ACC112 (cell line): ENCODE data around the gene NAT16.
"Not testable (repeated sequence)": the region's sequence is repeated elsewhere in the genome, so short reads cannot be mapped to it uniquely, and the experiment has no call there.

Source experiments
- H2AFZ ChIP-seq: fragments of 200-600 bp; sonication (generic); one replicate; pipeline ENCODE4 v1.6.0; 2017; ENCODE audit warnings: antibody characterized with exemption, low read length; ENCODE audit not compliant: unreplicated experiment
- H3K27ac ChIP-seq: fragments of 200-600 bp; sonication (generic); 2 replicates; pipeline ENCODE4 v1.5.1; 2014; ENCODE audit warnings: low read depth, mild to moderate bottlenecking, antibody characterized with exemption, low read length, moderate library complexity
- H3K27me3 ChIP-seq: fragments of 200-600 bp; sonication (generic); 2 replicates; pipeline ENCODE4 v1.6.1; 2014; ENCODE audit warnings: mild to moderate bottlenecking, antibody characterized with exemption, low read length, moderate library complexity, mixed read lengths; ENCODE audit not compliant: insufficient read depth
- H3K36me3 ChIP-seq: fragments of 200-600 bp; sonication (generic); 2 replicates; pipeline ENCODE4 v1.6.1; 2016; ENCODE audit warnings: mild to moderate bottlenecking, antibody characterized with exemption, low read length, moderate library complexity, mixed read lengths; ENCODE audit not compliant: insufficient read depth
- H3K4me1 ChIP-seq: fragments of 200-600 bp; sonication (generic); one replicate; pipeline ENCODE4 v1.6.1; 2016; ENCODE audit warnings: low read length, mixed read lengths; ENCODE audit not compliant: insufficient read depth, unreplicated experiment, control insufficient read depth
- H3K4me3 ChIP-seq: fragments of 200-600 bp; sonication (generic); 2 replicates; pipeline ENCODE4 v1.5.1; 2014; ENCODE audit warnings: mild to moderate bottlenecking, low read depth, low read length
- H3K79me2 ChIP-seq: fragments of 200-600 bp; sonication (generic); one replicate; pipeline ENCODE4 v1.6.0; 2016; ENCODE audit warnings: low read length; ENCODE audit not compliant: control insufficient read depth, unreplicated experiment, insufficient read depth

NAT16 gene

DNA sequence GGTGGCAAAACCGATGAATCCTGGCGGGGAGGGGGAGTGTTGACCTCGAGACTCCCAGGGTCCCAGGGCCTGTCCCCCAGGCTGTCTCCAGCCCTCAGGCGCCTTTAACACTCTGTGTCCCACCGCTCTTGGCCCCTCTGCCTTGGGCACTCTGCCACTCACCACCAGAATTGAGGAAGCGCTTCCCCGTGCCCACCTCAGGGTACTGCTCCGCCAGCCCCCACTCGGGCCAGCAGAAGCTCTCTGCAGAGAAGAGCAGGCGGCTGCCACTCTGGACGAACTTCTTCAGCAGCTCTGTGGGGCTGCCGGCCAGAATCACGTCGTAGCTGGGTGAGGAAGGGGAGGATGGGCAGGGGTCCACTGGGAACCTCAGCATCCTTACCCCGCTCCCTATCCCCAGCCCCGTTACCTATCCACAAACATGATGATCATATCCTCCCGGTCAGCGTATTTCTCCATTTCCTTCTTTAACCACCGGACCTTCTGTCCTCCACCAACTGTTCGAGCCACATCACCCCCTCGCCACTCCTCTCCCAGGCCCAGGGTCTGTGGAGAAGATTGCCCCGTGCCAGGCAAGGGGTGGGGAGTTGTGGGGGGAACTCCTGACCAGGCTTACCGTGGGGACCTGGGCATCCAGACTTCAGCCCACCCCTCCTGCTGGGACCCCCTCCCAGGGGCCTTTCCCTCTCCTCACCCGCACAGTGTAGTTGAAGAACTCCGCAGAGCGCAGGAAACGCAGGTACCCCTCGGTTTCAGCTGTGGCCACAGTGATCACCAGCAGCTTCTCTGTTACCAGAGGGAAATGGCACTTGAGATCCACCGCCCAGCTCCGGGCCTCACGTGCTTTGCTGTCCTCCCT is 36.1 kb upstream of the NAT16 start:
- H3K27ac ChIP-seq = no peak overlapping the region
- H3K4me1 ChIP-seq = peaks cover 8% of the 10 kb centered on the region
- H3K4me3 ChIP-seq = peak overlapping the region; percentile 95
- peaks cover 52% of the 10 kb centered on the region for H3K79me2 ChIP-seq
- no peak overlapping the region for H2AFZ ChIP-seq
- no peaks in the 10 kb centered on the region for H3K27me3 ChIP-seq
- 0 out of 2 replicates have a peak, but pooled peaks cover 3% of the 10 kb centered on the region for H3K36me3 ChIP-seq

DNA sequence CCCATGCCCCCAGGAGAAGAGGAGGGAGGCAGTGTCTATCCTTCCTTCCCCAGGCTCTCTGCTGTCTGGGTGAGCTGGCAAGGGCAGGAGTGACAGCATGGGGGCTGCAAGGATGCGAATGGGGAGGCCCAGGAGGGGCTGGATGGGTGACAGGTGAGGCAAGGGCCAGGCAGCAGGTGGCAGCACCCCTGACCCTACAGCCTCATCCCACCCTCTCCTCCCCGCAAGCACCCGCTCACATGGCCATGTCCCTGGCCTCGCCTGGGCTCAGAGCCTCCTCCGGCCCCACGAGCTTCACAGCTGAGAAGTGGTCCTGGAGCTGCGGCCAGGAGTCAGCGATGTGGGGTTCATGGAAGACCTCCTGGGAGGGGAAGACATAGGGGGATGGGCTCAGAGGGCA is 31.9 kb upstream of the NAT16 start:
- peaks cover 5% of the 10 kb centered on the region; the same call in 1 of the 2 replicates for H3K36me3 ChIP-seq
- peaks cover 8% of the 10 kb centered on the region for H3K4me1 ChIP-seq
- peaks cover 22% of the 10 kb centered on the region for H3K79me2 ChIP-seq
- H3K27me3 ChIP-seq = no peaks in the 10 kb centered on the region
- H3K4me3 ChIP-seq = no peak overlapping the region
- H3K27ac ChIP-seq = no peak overlapping the region
- H2AFZ ChIP-seq = no peak overlapping the region

DNA sequence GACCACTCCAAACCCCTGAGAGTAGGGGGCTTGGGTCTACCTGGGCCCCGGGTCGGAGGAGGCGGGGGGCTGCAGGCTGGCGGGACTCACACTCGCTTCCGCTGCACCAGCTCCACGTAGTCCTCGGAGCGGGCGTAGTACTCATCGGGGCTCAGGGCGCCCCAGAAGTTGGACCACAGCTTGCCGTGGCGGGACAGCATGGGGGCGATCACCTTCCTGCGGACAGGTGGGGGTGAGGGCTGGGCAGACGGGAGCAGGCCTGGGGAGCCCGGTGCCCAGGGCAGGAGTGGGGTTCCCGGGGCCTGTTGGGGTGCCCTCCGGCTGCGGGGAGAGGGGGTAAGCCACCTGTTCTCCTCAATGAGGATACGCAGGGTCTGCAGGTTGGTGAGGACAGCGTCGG is 31.4 kb upstream of the NAT16 start:
- H3K79me2 ChIP-seq = peaks cover 17% of the 10 kb centered on the region
- H3K36me3 ChIP-seq = peaks cover 5% of the 10 kb centered on the region; the same call in 1 of the 2 replicates
- H3K27me3 ChIP-seq = no peaks in the 10 kb centered on the region
- no peak overlapping the region for H3K27ac ChIP-seq
- H3K4me3 ChIP-seq = no peak overlapping the region
- H2AFZ ChIP-seq = no peak overlapping the region
- H3K4me1 ChIP-seq = peaks cover 8% of the 10 kb centered on the region

DNA sequence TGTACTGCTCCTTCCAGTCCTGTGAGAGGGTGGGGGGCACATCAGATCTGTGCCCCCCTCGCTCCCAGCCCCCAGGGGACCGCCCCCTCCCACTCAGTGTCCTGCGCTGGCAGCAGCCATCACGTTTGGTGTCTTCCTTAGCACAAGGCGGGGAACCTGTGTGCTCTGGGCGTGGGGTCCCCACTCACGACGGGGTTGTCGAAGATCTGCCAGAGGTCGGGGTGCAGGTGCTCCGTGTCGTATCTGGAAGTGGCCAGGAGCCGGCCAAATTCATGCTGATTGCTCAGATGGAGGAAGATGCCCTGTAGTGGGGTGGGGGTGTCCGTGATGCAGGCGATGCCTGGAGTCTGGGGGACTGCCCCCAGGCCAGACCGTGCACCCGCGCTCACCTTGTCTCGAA is 30.1 kb upstream of the NAT16 start:
- H3K4me1 ChIP-seq = no peaks in the 10 kb centered on the region
- no peak overlapping the region for H2AFZ ChIP-seq
- H3K27ac ChIP-seq = no peak overlapping the region
- no peak overlapping the region for H3K4me3 ChIP-seq
- H3K79me2 ChIP-seq = peaks cover 4% of the 10 kb centered on the region
- H3K27me3 ChIP-seq = no peaks in the 10 kb centered on the region
- peaks cover 5% of the 10 kb centered on the region; the same call in 1 of the 2 replicates for H3K36me3 ChIP-seq

DNA sequence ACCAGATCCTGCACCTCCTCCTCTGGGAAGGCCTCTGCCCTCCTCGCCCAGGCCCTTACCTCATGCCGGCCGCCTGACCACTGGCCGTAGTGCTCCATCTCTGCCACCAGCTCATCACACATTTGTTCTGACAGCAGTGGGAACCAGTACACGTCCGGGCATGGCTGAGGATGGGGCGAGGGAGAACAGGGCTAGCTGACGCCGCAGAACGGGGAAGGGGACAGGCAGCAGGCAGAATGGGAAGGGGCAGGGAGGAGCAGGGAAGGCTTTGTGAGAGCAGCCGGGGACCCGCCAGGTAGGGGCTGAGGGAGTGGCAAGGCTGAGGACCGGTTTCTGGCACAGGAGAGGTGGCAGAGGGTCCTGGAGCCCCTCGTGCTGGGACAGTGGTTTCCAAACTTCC is 28.7 kb upstream of the NAT16 start:
- Histone ChIP-seq H3K4me3 (no peak overlapping the region), H3K27ac (no peak overlapping the region), H3K4me1 (no peaks in the 10 kb centered on the region), H2AFZ (no peak overlapping the region), H3K79me2 (no peaks in the 10 kb centered on the region), H3K36me3 (peaks cover 2% of the 10 kb centered on the region; the same call in 1 of the 2 replicates), H3K27me3 (no peaks in the 10 kb centered on the region)

DNA sequence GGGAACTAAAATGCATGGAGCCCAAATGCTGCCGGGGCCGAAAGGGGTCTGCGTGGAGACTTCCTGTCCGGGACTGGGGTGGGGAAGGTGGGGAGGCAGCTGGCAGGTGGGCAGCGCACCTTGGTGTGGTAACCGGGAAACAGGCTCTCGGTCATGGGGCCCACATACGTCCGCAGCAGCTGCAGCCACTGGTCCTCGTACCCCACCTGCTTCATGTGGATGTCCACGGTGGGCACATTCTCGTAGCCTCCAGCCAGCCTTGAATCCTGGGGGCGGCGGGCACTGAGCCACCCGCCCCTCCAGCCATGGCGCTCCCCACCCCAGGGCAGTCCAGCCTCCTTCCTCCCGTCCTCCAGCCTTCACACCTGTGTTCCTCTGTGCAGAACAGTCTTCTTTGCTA is 27.4 kb upstream of the NAT16 start:
- Histone ChIP-seq H3K4me3 (no peak overlapping the region), H3K4me1 (no peaks in the 10 kb centered on the region), H3K27me3 (peaks cover 4% of the 10 kb centered on the region; the same call in 1 of the 2 replicates), H2AFZ (no peak overlapping the region), H3K27ac (no peak overlapping the region), H3K36me3 (peaks cover 2% of the 10 kb centered on the region; the same call in 1 of the 2 replicates), H3K79me2 (no peaks in the 10 kb centered on the region)

DNA sequence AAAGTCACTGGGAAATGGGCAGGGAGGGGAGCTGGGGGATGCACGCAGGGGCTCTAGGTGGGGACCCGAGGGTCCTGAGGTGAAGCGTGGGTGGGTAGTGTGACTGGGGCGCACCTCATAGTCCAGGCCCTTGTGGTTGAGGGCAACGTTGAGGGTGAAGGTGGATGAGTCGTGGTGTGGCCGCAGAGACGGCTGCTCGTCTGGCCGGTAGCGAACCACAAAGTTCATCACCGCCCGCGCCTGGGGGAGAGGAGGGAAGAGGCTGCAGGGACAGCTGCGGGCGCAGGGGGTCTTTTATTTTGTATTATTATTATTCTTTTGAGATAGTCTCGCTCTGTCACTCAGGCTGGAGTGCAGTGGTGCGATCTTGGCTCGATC is 26.6 kb upstream of the NAT16 start:
- Histone ChIP-seq H3K4me1 (peaks cover 6% of the 10 kb centered on the region), H3K79me2 (no peaks in the 10 kb centered on the region), H3K4me3 (no peak overlapping the region), H3K27me3 (peaks cover 12% of the 10 kb centered on the region), H3K36me3 (peaks cover 2% of the 10 kb centered on the region; the same call in 1 of the 2 replicates), H2AFZ (no peak overlapping the region), H3K27ac (no peak overlapping the region)

DNA sequence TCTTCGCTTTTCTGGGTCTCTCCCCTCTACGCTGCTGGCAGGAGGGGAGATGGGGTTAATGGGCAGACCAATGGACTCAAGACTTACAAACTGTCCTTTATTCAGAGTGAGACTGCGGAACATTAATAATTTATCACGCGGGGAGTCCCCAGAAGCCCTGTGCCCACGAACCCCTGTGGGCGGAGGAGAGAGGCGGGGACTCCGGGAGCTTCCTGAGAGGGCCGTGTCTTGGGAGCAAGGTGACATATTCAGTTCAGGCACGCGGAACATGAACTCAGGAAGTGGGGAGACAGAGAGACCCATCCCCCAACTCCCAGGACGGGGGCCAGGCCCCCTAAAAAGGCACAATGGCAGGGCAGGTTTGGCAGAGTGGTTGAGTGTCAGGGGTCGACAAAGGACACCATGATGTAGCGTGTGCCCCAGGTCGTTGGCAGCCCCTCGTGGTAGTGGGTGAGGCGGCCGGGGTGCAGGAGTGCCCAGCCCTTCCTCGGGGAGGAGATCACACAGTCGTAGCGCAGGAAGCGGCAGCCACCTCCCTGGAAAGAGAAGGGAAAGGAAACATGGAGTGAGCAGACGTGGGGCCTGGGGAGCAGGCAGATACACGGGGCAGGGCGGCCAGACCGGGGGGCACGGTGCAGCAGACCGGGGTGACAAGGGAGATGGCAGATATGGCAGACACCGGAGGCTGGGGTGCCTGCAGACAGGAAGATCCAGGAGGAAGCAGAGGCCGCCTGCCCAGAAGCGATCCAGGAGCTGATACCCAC is 26.0 kb upstream of the NAT16 start:
- no peaks in the 10 kb centered on the region for H3K79me2 ChIP-seq
- H3K27ac ChIP-seq = no peak overlapping the region
- no peak overlapping the region for H2AFZ ChIP-seq
- peaks cover 17% of the 10 kb centered on the region for H3K27me3 ChIP-seq
- H3K4me1 ChIP-seq = peaks cover 6% of the 10 kb centered on the region
- peaks cover 2% of the 10 kb centered on the region; the same call in 1 of the 2 replicates for H3K36me3 ChIP-seq
- H3K4me3 ChIP-seq = no peak overlapping the region

DNA sequence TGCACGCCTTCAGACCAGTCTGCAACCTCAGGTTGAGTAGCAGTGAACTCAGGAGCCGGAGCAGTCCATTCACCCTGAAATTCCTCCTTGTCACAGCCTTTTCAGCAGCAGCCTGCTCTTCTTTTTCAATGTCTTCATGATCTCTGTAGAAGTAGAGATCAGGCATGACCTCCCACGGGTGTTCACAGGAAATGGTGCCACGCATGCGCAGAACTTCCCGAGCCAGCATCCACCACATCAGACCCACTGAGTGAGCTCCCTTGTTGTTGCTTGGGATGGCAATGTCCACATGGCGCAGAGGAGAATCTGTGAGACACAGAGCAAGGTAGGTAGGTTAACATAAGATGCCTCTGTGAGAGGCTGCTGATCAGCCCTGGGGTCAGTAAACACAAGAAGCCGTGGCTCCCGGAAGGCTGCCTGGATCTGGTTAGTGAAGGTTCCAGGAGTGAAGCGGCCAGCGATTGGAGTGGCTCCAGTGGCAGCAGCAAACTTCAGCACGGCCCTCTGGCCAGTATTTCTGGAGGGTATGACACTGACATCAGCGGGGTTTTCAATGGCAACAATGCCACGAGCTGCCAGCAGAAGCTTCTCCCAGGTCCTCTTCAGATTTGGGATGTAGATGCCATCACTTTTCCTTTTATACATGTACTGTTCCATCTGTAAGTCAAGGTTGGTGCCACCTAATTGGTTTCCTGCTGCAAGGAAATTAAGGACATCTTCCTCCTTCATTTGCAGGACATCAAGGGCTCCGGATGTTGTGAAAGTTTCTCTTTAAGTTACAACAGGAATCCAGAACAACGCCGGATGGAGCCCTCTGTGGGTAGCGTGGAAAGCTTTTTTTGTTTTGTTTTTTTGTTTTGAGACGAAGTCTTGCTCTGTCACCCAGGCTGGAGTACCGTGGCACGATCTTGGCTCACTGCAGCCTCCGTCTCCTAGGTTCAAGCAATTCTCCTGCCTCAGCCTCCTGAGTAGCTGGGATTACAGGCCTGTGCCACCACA is 23.9 kb upstream of the NAT16 start:
- not testable (repeated sequence) for H2AFZ ChIP-seq, H3K79me2 ChIP-seq, H3K36me3 ChIP-seq, H3K4me1 ChIP-seq, H3K27ac ChIP-seq, H3K4me3 ChIP-seq
- peaks cover 28% of the 10 kb centered on the region for H3K27me3 ChIP-seq

DNA sequence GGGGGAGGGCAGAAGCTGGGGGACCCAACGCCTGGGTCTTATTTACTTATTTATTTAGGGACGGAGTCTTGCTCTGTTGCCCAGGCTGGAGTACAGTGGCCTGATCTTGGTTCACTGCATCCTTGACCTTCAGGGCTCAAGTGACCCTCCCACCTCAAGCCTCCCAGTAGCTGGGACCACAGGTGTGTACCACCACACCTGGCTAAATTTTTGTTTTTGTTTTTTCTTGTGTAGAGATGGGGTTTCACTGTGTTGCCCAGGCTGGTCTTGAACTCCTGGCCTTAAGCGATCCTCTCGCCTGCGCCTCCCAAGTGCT is 22.5 kb upstream of the NAT16 start:
- H3K27me3 ChIP-seq = peaks cover 28% of the 10 kb centered on the region
- H3K4me1 ChIP-seq = peaks cover 6% of the 10 kb centered on the region
- no peak overlapping the region for H3K27ac ChIP-seq
- H3K36me3 ChIP-seq = no peaks in the 10 kb centered on the region
- no peak overlapping the region for H2AFZ ChIP-seq
- no peak overlapping the region for H3K4me3 ChIP-seq
- no peaks in the 10 kb centered on the region for H3K79me2 ChIP-seq
